Activated naive CD8-positive, alpha-beta T cell treated with anti-CD3 and anti-CD28 coated beads, Interleukin-2, amount 50 U/mL, for 16 hours (primary cell): ENCODE results near the gene TNIK.
"Not testable (repeated sequence)": the region's sequence is repeated elsewhere in the genome, so short reads cannot be mapped to it uniquely, and the experiment has no call there.

Experiments used
- DNase-seq: peaks from one replicate; pipeline ENCODE4 v3.0.0-alpha.2; 2020; ENCODE audit warnings: low read depth, low spot score

The TNIK gene

DNA sequence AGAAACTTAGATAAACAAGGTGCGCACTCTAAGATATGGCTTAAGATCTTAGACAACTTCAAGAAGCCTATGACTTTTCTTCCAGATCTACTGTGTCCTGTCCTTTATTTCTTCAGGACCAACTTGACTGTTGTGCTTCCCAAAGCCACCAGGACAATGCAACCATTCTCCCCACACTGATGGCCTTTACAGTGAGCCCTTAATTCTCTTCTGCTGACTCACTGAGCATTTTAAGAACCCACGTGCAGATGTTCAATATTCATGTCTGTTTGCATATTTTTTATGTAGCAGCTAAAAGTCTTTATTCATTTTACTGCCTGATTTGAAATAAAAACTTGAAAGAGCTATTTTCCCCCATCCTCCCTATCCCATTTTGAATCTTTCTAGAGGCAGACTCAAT is 330.4 kb downstream of the TNIK start:
- no peak for DNase-seq

DNA sequence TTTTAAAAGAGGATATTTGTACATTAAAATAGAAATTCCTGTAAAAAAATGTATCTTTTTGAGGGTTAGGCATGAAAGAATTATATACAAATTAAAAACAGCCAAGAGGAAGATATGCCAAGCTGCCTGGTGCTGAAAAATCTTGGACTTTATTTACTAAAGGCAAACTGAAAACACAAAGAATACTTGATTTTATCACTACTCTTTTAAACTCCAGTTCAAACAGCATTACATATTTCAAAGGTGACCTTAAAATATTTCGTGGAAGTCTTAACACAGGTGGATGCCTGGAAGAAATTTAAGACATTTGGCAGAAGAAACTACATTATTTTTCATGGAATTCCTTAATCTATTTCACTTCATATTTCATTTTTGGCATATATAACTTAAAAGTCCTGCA is 332.6 kb downstream of the TNIK start:
- DNase-seq, result no peak

DNA sequence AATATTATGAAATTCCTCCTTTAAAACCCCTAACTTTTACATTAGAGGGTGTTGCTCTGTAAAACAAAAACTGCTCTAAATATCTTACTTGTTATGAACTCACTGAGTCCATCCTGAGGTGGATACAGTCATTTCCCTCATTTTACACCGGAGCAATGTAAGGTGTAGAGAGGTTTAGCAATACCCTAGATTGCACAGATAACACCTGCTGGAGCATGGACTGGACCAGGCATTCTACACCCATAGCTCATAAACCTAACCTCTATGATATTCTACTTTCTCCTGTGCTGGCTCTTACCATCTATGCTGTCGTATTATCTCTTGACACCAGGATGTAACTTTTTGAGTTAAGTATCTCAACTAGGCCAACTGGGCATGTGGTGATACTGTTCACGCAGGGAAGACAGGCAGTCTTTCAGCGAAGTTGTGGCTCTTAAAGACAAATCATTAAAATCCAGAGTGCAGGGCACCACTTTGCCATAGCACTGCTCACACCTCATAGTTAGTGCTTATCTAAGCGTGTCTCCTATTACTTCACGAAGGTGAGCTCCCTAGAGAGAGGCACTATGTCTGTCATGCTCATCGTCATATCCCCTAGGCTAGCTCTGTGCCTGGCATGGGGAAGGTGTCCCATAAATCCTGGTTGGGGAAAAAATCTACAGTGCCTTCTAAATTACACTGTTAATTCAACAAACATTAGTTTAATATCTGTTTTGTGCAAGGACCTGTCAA is 333.6 kb downstream of the TNIK start:
- DNase-seq, result no peak

DNA sequence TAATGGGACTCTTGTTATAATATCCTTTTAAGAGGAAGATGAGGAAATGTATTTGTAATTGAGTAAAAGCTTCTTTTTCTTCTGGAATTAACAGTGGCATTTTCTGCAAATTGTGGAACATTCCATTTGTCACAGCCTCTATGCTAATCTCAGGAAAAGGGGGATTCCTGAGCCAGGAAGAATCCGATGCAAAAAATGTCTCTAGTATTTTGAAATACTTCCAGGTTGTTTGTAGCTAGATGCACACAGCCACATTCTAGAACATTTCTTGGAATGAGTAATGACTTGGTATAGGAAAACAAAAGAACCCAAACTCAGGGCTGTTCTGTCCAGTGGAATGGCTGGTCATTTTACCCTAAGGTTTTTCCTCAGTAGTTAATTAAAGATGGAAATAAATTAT is 335.2 kb downstream of the TNIK start:
- DNase-seq, result no peak

- DNase-seq, result no peak
These were observed 336.3 kb downstream of the TNIK start for GRCh38 chr3:171123915-171124314.

DNA sequence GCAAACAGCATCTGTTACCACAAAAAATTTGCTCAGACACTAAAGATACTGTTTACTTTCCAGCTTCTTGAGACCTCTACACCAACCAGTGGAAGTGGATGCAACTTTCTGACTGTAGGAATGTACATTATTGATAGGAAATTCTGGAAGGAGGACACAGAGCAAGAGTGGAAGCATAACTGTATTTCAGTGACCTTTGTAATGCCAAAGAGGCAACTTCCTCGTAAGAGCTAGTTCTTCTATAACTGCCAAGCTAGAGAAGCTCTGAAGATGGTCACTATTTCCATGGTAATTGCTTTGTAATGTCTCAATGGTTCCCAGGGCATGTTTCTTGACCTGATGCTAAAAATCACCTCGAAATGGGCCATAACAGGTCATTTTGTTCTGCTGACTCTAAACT is 337.3 kb downstream of the TNIK start:
- no peak for DNase-seq

DNA sequence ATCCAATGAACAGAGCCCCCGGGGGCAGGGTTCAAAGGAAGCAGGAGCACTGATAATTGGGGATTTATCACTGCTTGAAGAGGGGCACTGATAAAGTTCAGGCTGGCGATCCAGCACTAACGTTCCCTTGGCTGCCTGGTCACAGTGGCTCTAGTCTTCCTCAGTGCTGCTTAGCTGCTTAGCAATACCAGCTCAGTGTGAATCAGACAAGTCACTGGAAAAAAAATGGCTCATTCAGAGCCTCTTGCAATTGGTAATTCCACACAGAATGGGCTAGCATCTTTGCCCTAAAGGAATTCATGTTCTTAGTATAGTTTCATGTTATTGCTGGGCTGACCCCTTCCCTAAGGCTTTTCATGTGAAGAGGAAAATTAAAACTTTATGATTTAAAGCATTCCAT is 338.0 kb downstream of the TNIK start:
- DNase-seq, result no peak

- DNase-seq, result no peak
These were observed 338.4 kb downstream of the TNIK start for GRCh38 chr3:171121801-171122200.

DNA sequence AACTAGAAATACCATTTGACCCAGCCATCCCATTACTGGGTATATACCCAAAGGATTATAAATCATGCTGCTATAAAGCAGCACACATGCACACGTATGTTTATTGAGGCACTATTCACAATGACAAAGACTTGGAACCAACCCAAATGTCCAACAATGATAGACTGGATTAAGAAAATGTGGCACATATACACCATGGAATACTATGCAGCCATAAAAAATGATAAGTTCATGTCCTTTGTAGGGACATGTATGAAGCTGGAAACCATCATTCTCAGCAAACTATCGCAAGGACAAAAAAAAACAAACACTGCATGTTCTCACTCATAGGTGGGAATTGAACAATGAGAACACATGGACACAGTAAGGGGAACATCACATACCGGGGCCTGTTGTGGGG is 340.8 kb downstream of the TNIK start:
- DNase-seq, result not testable (repeated sequence)

- DNase-seq, result not testable (repeated sequence)
These were observed 341.2 kb downstream of the TNIK start for GRCh38 chr3:171118993-171119392.

- no peak for DNase-seq
These were observed 343.3 kb downstream of the TNIK start for GRCh38 chr3:171116824-171117395.

- no peak for DNase-seq
These were observed 343.8 kb downstream of the TNIK start for GRCh38 chr3:171116365-171116764.

- no peak for DNase-seq
These were observed 344.5 kb downstream of the TNIK start for GRCh38 chr3:171115667-171116066.

DNA sequence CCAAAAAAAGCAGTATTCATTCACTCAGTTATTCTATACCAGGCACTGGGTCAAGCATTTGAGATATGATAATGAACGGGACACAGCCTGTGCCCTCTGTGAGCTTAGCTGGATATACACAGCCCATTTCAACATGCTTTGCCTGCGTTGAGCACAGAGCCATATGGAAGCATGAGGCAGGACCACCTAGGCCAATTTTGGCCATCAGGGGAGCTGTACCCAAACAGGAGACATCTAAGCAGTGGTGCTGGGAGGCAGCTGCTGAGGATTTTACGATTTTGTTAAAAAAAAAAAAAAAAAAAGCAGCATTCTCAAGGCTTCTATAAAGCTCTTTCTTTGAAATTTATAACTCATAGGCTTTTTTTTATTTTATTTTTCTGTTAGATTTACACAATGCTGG is 346.5 kb downstream of the TNIK start:
- no peak for DNase-seq

DNA sequence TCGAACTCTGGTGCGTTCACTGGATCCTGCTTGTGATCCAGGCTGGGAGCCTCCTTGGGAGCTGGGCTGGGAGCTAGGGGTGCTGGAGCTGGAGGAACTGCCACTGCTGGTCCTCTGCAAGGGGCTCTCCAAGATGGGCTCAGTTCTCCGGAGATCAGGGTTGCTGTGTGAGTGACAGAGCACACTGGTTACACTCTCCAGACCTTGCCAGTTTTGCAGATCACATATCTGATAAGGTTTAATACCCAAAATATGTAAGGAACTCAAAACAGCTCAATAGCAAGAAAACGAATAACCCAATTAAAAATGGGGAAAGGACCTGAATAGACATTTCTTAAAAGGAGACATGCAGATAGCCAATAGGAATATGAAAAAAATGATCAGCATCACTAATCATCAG is 349.5 kb downstream of the TNIK start:
- no peak for DNase-seq

DNA sequence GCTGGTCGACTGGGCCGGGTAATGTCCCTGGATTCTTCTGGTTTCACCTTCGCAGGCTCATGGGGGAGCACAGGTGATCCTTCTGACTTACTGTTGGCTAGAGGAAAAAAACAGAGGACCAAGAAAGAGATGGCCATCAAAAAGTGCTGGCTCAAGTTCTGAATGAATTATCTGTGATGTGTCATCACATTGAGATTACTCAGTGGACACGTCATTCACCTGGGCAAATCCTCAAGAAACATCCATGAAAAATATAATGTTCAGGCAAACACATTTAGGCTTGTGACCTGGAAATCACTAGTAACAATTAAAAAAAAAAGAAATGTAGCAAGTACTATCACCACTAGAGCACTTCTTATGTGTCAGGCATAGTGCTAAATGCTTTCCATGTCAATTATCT is 352.1 kb downstream of the TNIK start:
- no peak for DNase-seq

- no peak for DNase-seq
These were observed 357.0 kb downstream of the TNIK start for GRCh38 chr3:171103185-171103584.

DNA sequence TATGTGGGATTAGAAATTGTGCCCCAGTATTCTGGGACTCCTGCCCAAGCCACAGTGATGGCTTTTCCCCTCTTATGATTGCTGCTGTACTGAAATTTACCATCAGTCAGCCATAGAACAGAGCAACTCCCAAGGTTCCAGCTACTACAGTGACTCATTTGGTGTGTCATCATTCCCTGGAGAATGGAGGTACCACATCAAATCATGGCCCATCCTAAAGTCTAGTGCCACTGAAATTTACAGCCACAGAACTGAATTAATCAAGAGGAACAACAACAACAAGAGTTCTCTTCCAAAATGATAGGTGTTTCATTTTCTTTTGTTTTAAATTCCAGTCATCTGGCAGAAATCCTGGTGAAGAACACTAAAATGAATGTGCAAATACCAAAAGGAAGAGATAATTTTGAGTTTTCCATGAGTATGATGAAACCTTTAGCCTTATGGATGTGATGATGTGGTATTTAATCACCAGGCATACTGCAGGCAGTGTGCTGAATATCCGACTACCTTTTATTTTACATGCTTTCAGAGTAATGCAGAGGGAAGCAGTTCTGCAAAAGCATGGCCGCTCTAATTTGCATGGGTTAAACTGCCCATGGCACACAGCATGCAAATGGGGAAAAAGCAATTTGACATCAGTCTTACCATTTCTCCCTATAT is 358.1 kb downstream of the TNIK start:
- no peak for DNase-seq

DNA sequence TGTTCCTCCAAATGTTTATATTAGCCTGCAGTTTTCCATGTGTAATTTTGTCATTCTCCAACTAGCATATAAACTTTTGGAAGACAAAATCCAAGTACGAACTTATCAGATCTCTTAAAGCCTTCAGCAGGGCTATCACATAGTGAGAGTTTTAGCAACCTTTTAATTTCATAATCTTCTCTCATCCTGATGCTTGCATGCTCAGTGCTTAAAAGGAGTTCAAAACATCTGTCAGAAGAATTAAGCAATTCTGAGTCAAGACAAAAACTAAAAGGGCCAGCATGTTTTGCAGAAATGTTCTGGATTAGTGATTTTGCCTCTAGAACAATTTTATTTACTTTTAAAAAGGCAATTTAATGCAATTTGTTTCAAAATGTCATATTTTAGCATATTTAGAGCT is 360.3 kb downstream of the TNIK start:
- no peak for DNase-seq

- DNase-seq, result no peak
These were observed 365.1 kb downstream of the TNIK start for GRCh38 chr3:171095063-171095462.

DNA sequence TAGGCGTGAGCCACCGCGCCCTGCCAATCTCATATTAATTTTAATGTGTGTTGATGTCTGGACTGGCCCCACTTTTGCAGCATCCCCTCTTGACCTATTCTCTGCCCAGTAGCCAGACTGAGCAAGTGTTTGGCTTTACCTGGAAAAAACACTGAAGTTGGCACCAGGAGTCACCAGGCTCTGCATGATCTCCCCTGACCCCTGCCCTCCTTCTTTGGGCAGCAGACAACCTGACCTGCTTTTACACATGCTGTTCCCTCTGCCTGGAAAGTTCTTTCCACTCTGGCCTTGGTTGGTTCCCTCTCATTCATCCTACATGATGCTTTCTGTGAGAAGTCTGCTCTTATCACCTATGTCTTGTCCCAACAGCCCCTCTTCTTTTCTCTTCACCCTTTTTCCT is 365.8 kb downstream of the TNIK start:
- DNase-seq, result no peak

DNA sequence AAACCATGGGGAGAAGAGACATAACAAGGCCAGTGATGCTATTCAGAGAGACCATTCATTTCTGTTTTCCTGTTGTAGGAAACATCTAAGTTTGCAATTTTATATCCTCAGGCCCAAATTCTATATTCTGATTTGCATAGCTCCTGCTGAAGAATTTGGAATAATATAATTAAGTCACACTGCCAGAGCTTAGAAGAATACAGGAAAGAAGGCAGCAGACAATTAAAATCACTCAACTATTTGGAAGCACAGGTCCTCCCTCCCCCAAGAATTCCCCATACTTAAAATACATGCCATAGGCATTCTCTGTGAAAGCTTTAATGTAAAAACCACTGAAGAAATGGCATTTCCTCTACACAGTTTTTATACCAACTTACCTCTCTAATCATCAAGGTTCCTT is 366.7 kb downstream of the TNIK start:
- no peak for DNase-seq

- DNase-seq, result no peak
These were observed 367.7 kb downstream of the TNIK start for GRCh38 chr3:171092467-171092911.
